DMS153 (cell line): ENCODE measurements around the gene NACC2.

Experiments
- DNase-seq: peaks from one replicate; lab custom pipeline; 2025; lab: John Stamatoyannopoulos, UW

The NACC2 gene

DNA sequence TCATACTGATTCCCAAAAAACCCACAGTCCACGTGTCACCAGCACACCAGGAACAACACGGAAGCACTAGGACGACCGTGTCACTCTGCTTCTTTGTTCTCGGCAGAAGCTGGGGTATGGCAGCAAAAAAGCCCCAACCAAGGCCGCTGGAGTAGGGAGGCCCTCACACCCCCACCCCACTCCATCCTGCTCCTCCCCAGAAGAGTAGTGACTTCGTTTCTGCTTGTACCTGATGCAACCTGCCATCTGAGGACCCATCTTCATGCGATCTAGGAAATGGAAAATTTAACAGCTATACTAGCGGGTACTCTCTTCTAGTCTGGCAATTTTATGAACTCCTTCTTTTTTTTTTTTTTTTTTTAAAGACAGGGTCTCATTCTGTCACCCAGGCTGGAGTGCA is 137.7 kb downstream of the NACC2 start:
- no peak for DNase-seq

DNA sequence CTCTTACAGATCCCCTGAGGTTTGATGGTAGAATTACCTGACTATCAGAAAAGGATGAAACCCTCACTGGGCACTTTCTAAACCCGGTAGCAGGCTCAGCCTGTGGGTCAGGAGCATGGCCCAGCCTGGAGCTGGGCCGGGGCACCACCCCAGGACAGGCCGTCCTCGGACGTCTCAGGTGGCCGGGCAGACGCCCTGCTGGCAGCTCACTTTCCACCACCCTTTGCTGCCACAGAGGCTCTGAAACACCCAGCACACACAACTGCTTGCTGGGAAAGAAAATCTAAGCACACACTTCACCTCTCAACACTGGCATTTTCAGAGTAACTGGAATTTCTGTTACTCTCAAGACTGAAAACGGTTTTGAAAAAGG is 138.3 kb downstream of the NACC2 start:
- no peak for DNase-seq
